Measurements from ENCODE around the gene KCNMA1.
A peak's percentile ranks its signal among the peaks of the same experiment; 100 is the strongest.

The KCNMA1 gene

GRCh38 chr10:77500754-77501151 lies 136.9 kb downstream of the KCNMA1 start:
- peak overlapping the region; percentile 96 for H3K27ac ChIP-seq
- TF ChIP-seq CTCF (IDR thresholded peaks at IDR 0.05) (no peak), ZFX (IDR thresholded peaks at IDR 0.05; ENCODE audit: borderline replicate concordance) (no peak)

GRCh38 chr10:77498829-77499228 lies 138.8 kb downstream of the KCNMA1 start:
- TF ChIP-seq ZFX (IDR thresholded peaks at IDR 0.05; ENCODE audit: borderline replicate concordance) = no peak
- TF ChIP-seq CTCF (IDR thresholded peaks at IDR 0.05) = peak; percentile 29
- peak overlapping the region; percentile 96 for H3K27ac ChIP-seq

DNA sequence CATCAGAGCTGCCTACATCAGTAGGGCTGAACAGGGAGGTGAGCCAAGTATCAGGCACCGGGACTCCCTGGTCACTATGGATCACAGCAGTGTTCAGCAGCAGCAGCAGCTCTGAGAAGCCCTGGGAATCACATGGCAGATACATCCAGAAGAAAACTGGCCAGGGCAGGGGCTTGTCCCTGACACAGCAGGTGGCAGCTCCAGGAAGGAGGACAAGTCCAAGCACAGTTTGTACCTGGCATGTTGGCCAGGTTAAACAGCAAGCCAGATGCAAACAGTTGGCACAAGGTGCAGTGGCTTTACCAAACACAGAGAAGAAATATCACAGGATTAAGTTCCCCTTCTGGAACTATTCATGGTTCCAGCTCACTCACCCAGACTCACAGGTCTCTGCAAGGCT lies 139.4 kb downstream of the KCNMA1 start:
- peak overlapping the region; percentile 96 for H3K27ac ChIP-seq
- TF ChIP-seq CTCF (IDR thresholded peaks at IDR 0.05) (no peak), ZFX (IDR thresholded peaks at IDR 0.05; ENCODE audit: borderline replicate concordance) (no peak)

- H3K27ac ChIP-seq = peak overlapping the region; percentile 96
- TF ChIP-seq ZFX (IDR thresholded peaks at IDR 0.05; ENCODE audit: borderline replicate concordance) = no peak
Measured at GRCh38 chr10:77497748-77498147, 139.9 kb downstream of the KCNMA1 start.

DNA sequence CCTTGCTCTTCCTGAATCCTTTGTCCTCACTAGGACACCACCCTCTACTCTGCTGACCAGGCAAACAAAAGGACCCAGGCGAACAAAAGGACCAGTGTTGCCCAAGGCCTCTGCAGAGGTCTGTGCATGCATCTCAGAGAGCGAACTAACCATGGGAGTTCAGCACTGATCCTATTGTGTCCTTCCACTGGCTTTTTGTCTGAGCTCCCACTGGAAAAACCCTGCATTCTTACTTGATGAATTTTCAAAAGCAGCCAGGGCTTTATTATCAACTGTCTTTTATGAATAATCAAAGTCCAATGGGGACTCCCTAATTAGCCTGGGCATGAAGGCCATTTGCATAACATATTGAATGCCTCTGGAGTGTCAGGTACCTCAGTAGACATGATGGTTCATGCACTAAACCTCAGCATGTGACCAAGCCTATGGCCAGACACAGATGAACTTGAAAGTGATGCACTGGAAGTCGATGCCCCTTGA lies 140.6 kb downstream of the KCNMA1 start:
- peak overlapping the region; percentile 96 for H3K27ac ChIP-seq
- TF ChIP-seq ZFX (IDR thresholded peaks at IDR 0.05; ENCODE audit: borderline replicate concordance) (no peak), CTCF (IDR thresholded peaks at IDR 0.05) (no peak)

- TF ChIP-seq ZFX (IDR thresholded peaks at IDR 0.05; ENCODE audit: borderline replicate concordance) (no peak), CTCF (IDR thresholded peaks at IDR 0.05) (no peak)
- H3K27ac ChIP-seq = peak overlapping the region; percentile 46
Measured at GRCh38 chr10:77494756-77495541, 142.7 kb downstream of the KCNMA1 start.

DNA sequence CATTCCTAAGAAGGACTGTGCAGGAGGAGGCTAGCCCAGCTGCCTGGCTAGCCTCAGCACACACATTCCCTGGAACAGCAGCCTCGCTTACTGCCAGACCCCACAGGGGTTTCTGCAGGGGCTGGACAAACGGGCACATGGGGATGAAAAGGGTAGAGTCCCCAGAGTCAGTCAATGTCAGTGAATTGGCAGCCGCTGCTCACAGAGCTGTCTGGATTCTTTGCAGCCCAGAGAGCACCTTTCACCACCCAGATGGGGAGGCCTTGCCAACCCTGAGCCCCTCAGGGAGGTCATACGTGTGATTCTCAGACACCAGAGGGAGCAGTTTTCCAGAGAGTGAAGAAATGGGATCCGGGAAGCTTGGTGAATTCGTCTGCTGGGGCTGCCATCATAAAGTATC lies 143.3 kb downstream of the KCNMA1 start:
- peak overlapping the region; percentile 46 for H3K27ac ChIP-seq
- TF ChIP-seq CTCF (IDR thresholded peaks at IDR 0.05) = peak; percentile 31
- TF ChIP-seq ZFX (IDR thresholded peaks at IDR 0.05; ENCODE audit: borderline replicate concordance) = no peak

Measured in 22Rv1 (cell line).